GM23338 (cell line): Measurements from ENCODE around the gene RILP. TPM values are rescaled to one million over a fixed set of nuclear protein-coding genes. Genes with fewer than 3 reads are reported as not detected.

Experiments
- ATAC-seq: fragments of 200-7000 bp; cut with Tn5 transposase; 3 replicates; pipeline ENCODE4 v1.9.1; 2020
- DNase-seq: peaks from one replicate; pipeline ENCODE4 v3.0.0-alpha.2; 2015; ENCODE audit warnings: low spot score
- H2AFZ ChIP-seq: fragments of 200-600 bp; sonication (generic); 2 replicates; pipeline ENCODE4 v1.8.0; 2016; ENCODE audit warnings: antibody characterized with exemption, mild to moderate bottlenecking, moderate library complexity
- H3F3A ChIP-seq: fragments of 200-600 bp; sonication (generic); replicated peaks from 2 replicates; pipeline ENCODE4 v1.8.0; 2017; ENCODE audit warnings: antibody characterized with exemption, mixed run types, low read depth
- H3K27ac ChIP-seq: fragments of 200-600 bp; sonication (generic); 2 replicates; pipeline ENCODE4 v1.6.1; 2016; ENCODE audit warnings: low read depth
- H3K27me3 ChIP-seq: fragments of 200-600 bp; sonication (generic); 2 replicates; pipeline ENCODE4 v1.8.0; 2016; ENCODE audit warnings: mild to moderate bottlenecking, mixed run types, moderate library complexity; ENCODE audit not compliant: insufficient read depth
- H3K36me3 ChIP-seq: fragments of 200-600 bp; sonication (generic); 2 replicates; pipeline ENCODE4 v1.8.0; 2016; ENCODE audit warnings: mild to moderate bottlenecking; ENCODE audit not compliant: insufficient read depth
- H3K4me1 ChIP-seq: fragments of 200-600 bp; sonication (generic); 2 replicates; pipeline ENCODE4 v1.8.0; 2016; ENCODE audit warnings: mild to moderate bottlenecking, moderate library complexity; ENCODE audit not compliant: insufficient read depth
- H3K4me2 ChIP-seq: fragments of 200-600 bp; sonication (generic); 2 replicates; pipeline ENCODE4 v1.7.1; 2017; ENCODE audit warnings: mixed run types
- H3K4me3 ChIP-seq: fragments of 200-600 bp; sonication (generic); 2 replicates; pipeline ENCODE4 v1.6.1; 2016; ENCODE audit warnings: mixed run types
- H3K79me2 ChIP-seq: fragments of 200-600 bp; sonication (generic); replicated peaks from 2 replicates; pipeline ENCODE4 v1.8.0; 2017; ENCODE audit warnings: mild to moderate bottlenecking; ENCODE audit not compliant: insufficient read depth
- H3K9me2 ChIP-seq: fragments of 200-600 bp; sonication (generic); 2 replicates; pipeline ENCODE4 v1.8.0; 2017; ENCODE audit not compliant: insufficient read depth
- H4K20me1 ChIP-seq: fragments of 200-600 bp; sonication (generic); replicated peaks from 2 replicates; pipeline ENCODE4 v1.8.0; 2017; ENCODE audit warnings: mild to moderate bottlenecking; ENCODE audit not compliant: insufficient read depth
- H3K27ac Mint-ChIP-seq: 2 replicates; pipeline ENCODE4 v1.8.0; 2020; ENCODE audit warnings: inconsistent platforms, mild to moderate bottlenecking, moderate library complexity, mixed read lengths
- H3K27me3 Mint-ChIP-seq: 3 replicates; pipeline ENCODE4 v1.8.0; 2022; ENCODE audit warnings: low read depth, mild to moderate bottlenecking, moderate library complexity, mixed read lengths, inconsistent platforms; ENCODE audit not compliant: insufficient read depth, poor library complexity
- H3K36me3 Mint-ChIP-seq: 3 replicates; pipeline ENCODE4 v1.8.0; 2021; ENCODE audit warnings: low read depth, mild to moderate bottlenecking, inconsistent platforms, moderate library complexity, mixed read lengths
- H3K4me1 Mint-ChIP-seq: 3 replicates; pipeline ENCODE4 v1.8.0; 2020; ENCODE audit warnings: mild to moderate bottlenecking, inconsistent platforms, mixed read lengths
- H3K4me3 Mint-ChIP-seq: 3 replicates; pipeline ENCODE4 v1.8.0; 2021; ENCODE audit warnings: moderate library complexity, mild to moderate bottlenecking, inconsistent platforms, mixed read lengths
- H3K9me3 Mint-ChIP-seq: 3 replicates; pipeline ENCODE4 v1.8.0; 2020; ENCODE audit warnings: moderate library complexity, mild to moderate bottlenecking, inconsistent platforms, mixed read lengths
- CREB1 ChIP-seq: fragments of 250-450 bp; sonication (Bioruptor Pico); IDR thresholded peaks from 2 replicates; pipeline ENCODE4 v1.5.0; 2020; ENCODE audit warnings: low read depth, mild to moderate bottlenecking, moderate library complexity
- CTCF ChIP-seq, 2 experiments: fragments of 200-600 bp in 1 of 2; sonication (generic) in 1 of 2; conservative IDR thresholded peaks; 2 replicates each; pipeline versions ENCODE4 v1.5.1 to v1.6.1; 2016 to 2017; ENCODE audit warnings: antibody characterized with exemption in 2 of 2, low read depth in 2 of 2, mild to moderate bottlenecking in 2 of 2, moderate library complexity in 1 of 2
- ETS1 ChIP-seq: IDR thresholded peaks from 2 replicates; pipeline ENCODE4 v1.6.1; 2016; ENCODE audit warnings: antibody characterized with exemption
- JUNB ChIP-seq: IDR thresholded peaks from one replicate; pipeline ENCODE4 v1.6.1; 2016; ENCODE audit warnings: antibody characterized with exemption; ENCODE audit not compliant: unreplicated experiment
- NANOG ChIP-seq: IDR thresholded peaks from 2 replicates; pipeline ENCODE4 v1.6.1; 2016; ENCODE audit warnings: antibody characterized with exemption, borderline replicate concordance
- ZNF331 ChIP-seq: fragments of 250-450 bp; sonication (Bioruptor Pico); IDR thresholded peaks from 2 replicates; pipeline ENCODE4 v1.5.0; 2020; ENCODE audit warnings: low read depth, mild to moderate bottlenecking, moderate library complexity
- ZNF462 ChIP-seq: fragments of 250-450 bp; sonication (Bioruptor Pico); IDR thresholded peaks from 2 replicates; pipeline ENCODE4 v1.5.0; 2020; ENCODE audit warnings: mild to moderate bottlenecking, moderate library complexity
- polyA plus RNA-seq: library from polyadenylated mRNA; unstranded; fragments of >200 nt; fragmentation: Nextera tagmentation; extraction: Ambion mirVana; gene quantifications from 2 replicates; pipeline ENCODE4 v1.2.1, GENCODE V29; 2016
- total RNA-seq: library from RNA; depleted of rRNA; stranded (reverse); fragments of >200 nt; shearing (Covaris generic); gene quantifications from 2 replicates; pipeline ENCODE4 v1.2.3, GENCODE V29; 2014
- TF ChIP-seq, protein P1 (sequence below): IDR thresholded peaks from one replicate; pipeline ENCODE4 v1.6.1; 2018; ENCODE audit warnings: antibody characterized with exemption; ENCODE audit not compliant: unreplicated experiment

RILP gene
- total and polyA plus RNA-seq, 2 experiments from 2014 or later: 9.2 to 10.8 TPM

- TF ChIP-seq, protein P1, sequence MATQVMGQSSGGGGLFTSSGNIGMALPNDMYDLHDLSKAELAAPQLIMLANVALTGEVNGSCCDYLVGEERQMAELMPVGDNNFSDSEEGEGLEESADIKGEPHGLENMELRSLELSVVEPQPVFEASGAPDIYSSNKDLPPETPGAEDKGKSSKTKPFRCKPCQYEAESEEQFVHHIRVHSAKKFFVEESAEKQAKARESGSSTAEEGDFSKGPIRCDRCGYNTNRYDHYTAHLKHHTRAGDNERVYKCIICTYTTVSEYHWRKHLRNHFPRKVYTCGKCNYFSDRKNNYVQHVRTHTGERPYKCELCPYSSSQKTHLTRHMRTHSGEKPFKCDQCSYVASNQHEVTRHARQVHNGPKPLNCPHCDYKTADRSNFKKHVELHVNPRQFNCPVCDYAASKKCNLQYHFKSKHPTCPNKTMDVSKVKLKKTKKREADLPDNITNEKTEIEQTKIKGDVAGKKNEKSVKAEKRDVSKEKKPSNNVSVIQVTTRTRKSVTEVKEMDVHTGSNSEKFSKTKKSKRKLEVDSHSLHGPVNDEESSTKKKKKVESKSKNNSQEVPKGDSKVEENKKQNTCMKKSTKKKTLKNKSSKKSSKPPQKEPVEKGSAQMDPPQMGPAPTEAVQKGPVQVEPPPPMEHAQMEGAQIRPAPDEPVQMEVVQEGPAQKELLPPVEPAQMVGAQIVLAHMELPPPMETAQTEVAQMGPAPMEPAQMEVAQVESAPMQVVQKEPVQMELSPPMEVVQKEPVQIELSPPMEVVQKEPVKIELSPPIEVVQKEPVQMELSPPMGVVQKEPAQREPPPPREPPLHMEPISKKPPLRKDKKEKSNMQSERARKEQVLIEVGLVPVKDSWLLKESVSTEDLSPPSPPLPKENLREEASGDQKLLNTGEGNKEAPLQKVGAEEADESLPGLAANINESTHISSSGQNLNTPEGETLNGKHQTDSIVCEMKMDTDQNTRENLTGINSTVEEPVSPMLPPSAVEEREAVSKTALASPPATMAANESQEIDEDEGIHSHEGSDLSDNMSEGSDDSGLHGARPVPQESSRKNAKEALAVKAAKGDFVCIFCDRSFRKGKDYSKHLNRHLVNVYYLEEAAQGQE: no peak
- no peak for TF ChIP-seq NANOG
- TF ChIP-seq CTCF (conservative IDR thresholded peaks at IDR 0.05; ENCODE audit: low read depth in 2 of 2): no peak
- no peak for TF ChIP-seq JUNB
- no peak for TF ChIP-seq ZNF331 (CRISPR knock-in tag)
- TF ChIP-seq ETS1: no peak
- no peak for TF ChIP-seq CREB1 (CRISPR knock-in tag)
These were observed 22.3 kb downstream of the RILP start (continued) for GRCh38 chr17:1627182-1627981.

GRCh38 chr17:1626333-1626732 is 23.3 kb downstream of the RILP start:
- DNase-seq: no peak
- peaks cover 8% of the 10 kb centered on the region; the same call in 1 of the 2 replicates for H3K27me3 ChIP-seq
- H3K27ac ChIP-seq: no peak overlapping the region
- 0 out of 2 replicates have a peak, but pooled peaks cover 13% of the 10 kb centered on the region for H3F3A ChIP-seq
- Mint-ChIP-seq H3K36me3 (no peaks in the 10 kb centered on the region; the same call in 2 of the 3 replicates), H3K4me3 (peak overlapping the region; percentile 69), H3K9me3 (peaks cover 2% of the 10 kb centered on the region; the same call in 1 of the 3 replicates), H3K27ac (no peak overlapping the region), H3K27me3 (peaks cover 14% of the 10 kb centered on the region), H3K4me1 (peaks cover 25% of the 10 kb centered on the region)
- H2AFZ ChIP-seq: no peak overlapping the region
- H3K4me3 ChIP-seq: no peak overlapping the region
- H3K79me2 ChIP-seq: no peaks in the 10 kb centered on the region
- no peaks in the 10 kb centered on the region; the same call in 1 of the 2 replicates for H3K4me1 ChIP-seq
- no peak for TF ChIP-seq ZNF462 (CRISPR knock-in tag)
- H4K20me1 ChIP-seq: no peaks in the 10 kb centered on the region
- H3K36me3 ChIP-seq: no peaks in the 10 kb centered on the region
- H3K9me2 ChIP-seq: no peaks in the 10 kb centered on the region
- no peak overlapping the region for H3K4me2 ChIP-seq
- no peak for ATAC-seq
